Measurements from ENCODE around the gene GNPTG. TPM values are rescaled to one million over a fixed set of nuclear protein-coding genes. Genes with fewer than 3 reads are reported as not detected.

GNPTG gene
- total RNA-seq, 1 donor from 2014 or later, result 50.5 TPM

- H3K27ac Mint-ChIP-seq (ENCODE audit: unreplicated experiment), result peak within 1 kb of the TSS; percentile 98
- H3K9me3 Mint-ChIP-seq (ENCODE audit: unreplicated experiment), result peaks cover 7% of the 10 kb centered on the region
- H3K27me3 Mint-ChIP-seq (ENCODE audit: unreplicated experiment), result peaks cover 6% of the 10 kb centered on the region
- H3K36me3 Mint-ChIP-seq (ENCODE audit: unreplicated experiment), result no peaks in the 10 kb centered on the region
- TF ChIP-seq CTCF (IDR thresholded peaks at IDR 0.05; ENCODE audit: partially characterized antibody, unreplicated experiment), result no peak
- peak; percentile 95 for DNase-seq
- peaks cover 12% of the 10 kb centered on the region for H3K4me1 Mint-ChIP-seq (ENCODE audit: low read depth, unreplicated experiment)
- peak within 1 kb of the TSS; percentile 98 for H3K4me3 Mint-ChIP-seq (ENCODE audit: unreplicated experiment)
Observed at GRCh38 chr16:1308977-1309885, 42.5 kb upstream of the GNPTG start, which contains the start of gene UBE2I. UBE2I (plus strand) TSS chr16:1309636; CDS start chr16:1314031, 4,395 bp downstream.

- H3K27ac Mint-ChIP-seq (ENCODE audit: unreplicated experiment), result peak overlapping the region; percentile 98
Observed at GRCh38 chr16:1309888-1310831, 41.6 kb upstream of the GNPTG start.

GRCh38 chr16:1310832-1311200 lies 40.9 kb upstream of the GNPTG start:
- Mint-ChIP-seq H3K4me1 (ENCODE audit: low read depth, unreplicated experiment) (peaks cover 12% of the 10 kb centered on the region), H3K27ac (ENCODE audit: unreplicated experiment) (peak overlapping the region; percentile 98), H3K36me3 (ENCODE audit: unreplicated experiment) (no peaks in the 10 kb centered on the region), H3K27me3 (ENCODE audit: unreplicated experiment) (peaks cover 6% of the 10 kb centered on the region), H3K9me3 (ENCODE audit: unreplicated experiment) (peaks cover 9% of the 10 kb centered on the region), H3K4me3 (ENCODE audit: unreplicated experiment) (peak overlapping the region; percentile 98)
- no peak for DNase-seq
- no peak for TF ChIP-seq CTCF (IDR thresholded peaks at IDR 0.05; ENCODE audit: partially characterized antibody, unreplicated experiment)

More at GRCh38 chr16:1309888-1310831, 41.6 kb upstream of the GNPTG start:
- no peak for DNase-seq
- H3K9me3 Mint-ChIP-seq (ENCODE audit: unreplicated experiment), result peaks cover 7% of the 10 kb centered on the region
- peaks cover 12% of the 10 kb centered on the region for H3K4me1 Mint-ChIP-seq (ENCODE audit: low read depth, unreplicated experiment)
- no peak for TF ChIP-seq CTCF (IDR thresholded peaks at IDR 0.05; ENCODE audit: partially characterized antibody, unreplicated experiment)
- peak overlapping the region; percentile 98 for H3K4me3 Mint-ChIP-seq (ENCODE audit: unreplicated experiment)
- H3K36me3 Mint-ChIP-seq (ENCODE audit: unreplicated experiment), result no peaks in the 10 kb centered on the region
- H3K27me3 Mint-ChIP-seq (ENCODE audit: unreplicated experiment), result peaks cover 6% of the 10 kb centered on the region

- H3K9me3 Mint-ChIP-seq (ENCODE audit: unreplicated experiment), result peaks cover 9% of the 10 kb centered on the region
- DNase-seq, result peak; percentile 54
- no peaks in the 10 kb centered on the region for H3K36me3 Mint-ChIP-seq (ENCODE audit: unreplicated experiment)
- H3K27me3 Mint-ChIP-seq (ENCODE audit: unreplicated experiment), result peaks cover 6% of the 10 kb centered on the region
- peak overlapping the region; percentile 98 for H3K4me3 Mint-ChIP-seq (ENCODE audit: unreplicated experiment)
- TF ChIP-seq CTCF (IDR thresholded peaks at IDR 0.05; ENCODE audit: partially characterized antibody, unreplicated experiment), result no peak
- H3K4me1 Mint-ChIP-seq (ENCODE audit: low read depth, unreplicated experiment), result peaks cover 12% of the 10 kb centered on the region
- H3K27ac Mint-ChIP-seq (ENCODE audit: unreplicated experiment), result peak overlapping the region; percentile 98
Observed at GRCh38 chr16:1311212-1311737, 40.5 kb upstream of the GNPTG start.
